MG63 (cell line): ENCODE data around the gene REG4. TPM values are rescaled to one million over a fixed set of nuclear protein-coding genes. Genes with fewer than 3 reads are reported as not detected.
"Not testable (repeated sequence)": the region's sequence is repeated elsewhere in the genome, so short reads cannot be mapped to it uniquely, and the experiment has no call there.

Source experiments
- DNase-seq: peaks from one replicate; pipeline ENCODE4 v3.0.0-alpha.2; 2020
- H3K27me3 ChIP-seq: fragments of 250-450 bp; sonication (Bioruptor Pico); 2 replicates; pipeline ENCODE4 v1.5.1; 2020; ENCODE audit warnings: mild to moderate bottlenecking, moderate library complexity
- H3K36me3 ChIP-seq: fragments of 250-450 bp; sonication (Bioruptor Pico); 2 replicates; pipeline ENCODE4 v1.5.1; 2020; ENCODE audit warnings: mild to moderate bottlenecking, moderate library complexity
- H3K4me3 ChIP-seq: fragments of 250-450 bp; sonication (Bioruptor Pico); 2 replicates; pipeline ENCODE4 v1.5.1; 2020; ENCODE audit warnings: mild to moderate bottlenecking, moderate library complexity
- H3K9me3 ChIP-seq: fragments of 250-450 bp; sonication (Bioruptor Pico); 2 replicates; pipeline ENCODE4 v1.5.1; 2020; ENCODE audit warnings: mild to moderate bottlenecking, moderate library complexity
- total RNA-seq: library from RNA; depleted of rRNA; stranded (reverse); fragments of >200 nt; shearing (Covaris generic); gene quantifications from 2 replicates; pipeline ENCODE4 v1.2.3, GENCODE V29; 2014; ENCODE audit warnings: low replicate concordance

Gene REG4
- total RNA-seq, 1 experiment from 2014 or later: not detected

GRCh38 chr1:119790451-119791198, 20.6 kb downstream of the REG4 start:
- peaks cover 5% of the 10 kb centered on the region for H3K27me3 ChIP-seq
- no peak overlapping the region for H3K4me3 ChIP-seq
- no peaks in the 10 kb centered on the region for H3K36me3 ChIP-seq
- H3K9me3 ChIP-seq: no peaks in the 10 kb centered on the region
- no peak for DNase-seq

- Histone ChIP-seq H3K27me3 (peaks cover 8% of the 10 kb centered on the region), H3K9me3 (no peaks in the 10 kb centered on the region), H3K36me3 (no peaks in the 10 kb centered on the region), H3K4me3 (no peak overlapping the region)
- no peak for DNase-seq
Measured at GRCh38 chr1:119787776-119788175, 23.5 kb downstream of the REG4 start.

- not testable (repeated sequence) for H3K27me3 ChIP-seq, H3K4me3 ChIP-seq, H3K9me3 ChIP-seq, DNase-seq, H3K36me3 ChIP-seq
Measured at GRCh38 chr1:119786473-119787050, 24.7 kb downstream of the REG4 start.

GRCh38 chr1:119786046-119786445, 25.2 kb downstream of the REG4 start:
- H3K36me3 ChIP-seq, H3K4me3 ChIP-seq, H3K9me3 ChIP-seq, H3K27me3 ChIP-seq, DNase-seq: not testable (repeated sequence)

- Histone ChIP-seq H3K27me3 (peaks cover 9% of the 10 kb centered on the region), H3K9me3 (no peaks in the 10 kb centered on the region)
- DNase-seq: no peak
Measured at GRCh38 chr1:119784191-119784781, 27.0 kb downstream of the REG4 start.

GRCh38 chr1:119783354-119784185, 27.7 kb downstream of the REG4 start:
- H3K9me3 ChIP-seq: no peaks in the 10 kb centered on the region
- no peak for DNase-seq
- H3K27me3 ChIP-seq: peaks cover 5% of the 10 kb centered on the region
- no peak overlapping the region for H3K4me3 ChIP-seq
- H3K36me3 ChIP-seq: no peaks in the 10 kb centered on the region

More at GRCh38 chr1:119784191-119784781, 27.0 kb downstream of the REG4 start:
- Histone ChIP-seq H3K4me3 (no peak overlapping the region), H3K36me3 (no peaks in the 10 kb centered on the region)

GRCh38 chr1:119782631-119783325, 28.5 kb downstream of the REG4 start:
- no peak for DNase-seq
- Histone ChIP-seq H3K4me3 (no peak overlapping the region), H3K36me3 (no peaks in the 10 kb centered on the region), H3K9me3 (no peaks in the 10 kb centered on the region), H3K27me3 (peaks cover 5% of the 10 kb centered on the region)

GRCh38 chr1:119781434-119782210, 29.6 kb downstream of the REG4 start:
- H3K9me3 ChIP-seq: no peaks in the 10 kb centered on the region
- H3K27me3 ChIP-seq: peaks cover 5% of the 10 kb centered on the region
- no peak overlapping the region for H3K4me3 ChIP-seq
- DNase-seq: no peak
- H3K36me3 ChIP-seq: no peaks in the 10 kb centered on the region

- no peak for DNase-seq
- Histone ChIP-seq H3K27me3 (peaks cover 2% of the 10 kb centered on the region), H3K4me3 (no peak overlapping the region), H3K9me3 (no peaks in the 10 kb centered on the region), H3K36me3 (no peaks in the 10 kb centered on the region)
Measured at GRCh38 chr1:119779869-119780356, 31.3 kb downstream of the REG4 start.

- Histone ChIP-seq H3K9me3 (no peaks in the 10 kb centered on the region), H3K27me3 (peaks cover 2% of the 10 kb centered on the region), H3K36me3 (no peaks in the 10 kb centered on the region), H3K4me3 (no peak overlapping the region)
- no peak for DNase-seq
Measured at GRCh38 chr1:119778886-119779560, 32.2 kb downstream of the REG4 start.

GRCh38 chr1:119778359-119778758, 32.9 kb downstream of the REG4 start:
- no peaks in the 10 kb centered on the region for H3K9me3 ChIP-seq
- DNase-seq: no peak
- H3K4me3 ChIP-seq: no peak overlapping the region
- H3K27me3 ChIP-seq: peaks cover 2% of the 10 kb centered on the region
- H3K36me3 ChIP-seq: no peaks in the 10 kb centered on the region

GRCh38 chr1:119774746-119775490, 36.3 kb downstream of the REG4 start:
- DNase-seq: no peak
- no peaks in the 10 kb centered on the region; the same call in 1 of the 2 replicates for H3K27me3 ChIP-seq
- no peaks in the 10 kb centered on the region for H3K9me3 ChIP-seq
- no peak overlapping the region for H3K4me3 ChIP-seq
- H3K36me3 ChIP-seq: no peaks in the 10 kb centered on the region

GRCh38 chr1:119773711-119774241, 37.5 kb downstream of the REG4 start:
- no peak overlapping the region for H3K4me3 ChIP-seq
- H3K9me3 ChIP-seq: no peaks in the 10 kb centered on the region
- H3K27me3 ChIP-seq: no peaks in the 10 kb centered on the region; the same call in 1 of the 2 replicates
- no peaks in the 10 kb centered on the region for H3K36me3 ChIP-seq
- no peak for DNase-seq

GRCh38 chr1:119772298-119772697, 39.0 kb downstream of the REG4 start:
- Histone ChIP-seq H3K27me3 (no peaks in the 10 kb centered on the region; the same call in 1 of the 2 replicates), H3K4me3 (no peak overlapping the region), H3K36me3 (no peaks in the 10 kb centered on the region), H3K9me3 (no peaks in the 10 kb centered on the region)
- no peak for DNase-seq
